NCI-H526 treated with DMSO at 0.1 percent for 48 hours (cell line): ENCODE results near the gene NQO2.
"Not testable (repeated sequence)": the region's sequence is repeated elsewhere in the genome, so short reads cannot be mapped to it uniquely, and the experiment has no call there.

ENCODE experiments used
- DNase-seq: peaks from one replicate; lab custom pipeline; 2025; lab: John Stamatoyannopoulos, UW

NQO2 gene

DNA sequence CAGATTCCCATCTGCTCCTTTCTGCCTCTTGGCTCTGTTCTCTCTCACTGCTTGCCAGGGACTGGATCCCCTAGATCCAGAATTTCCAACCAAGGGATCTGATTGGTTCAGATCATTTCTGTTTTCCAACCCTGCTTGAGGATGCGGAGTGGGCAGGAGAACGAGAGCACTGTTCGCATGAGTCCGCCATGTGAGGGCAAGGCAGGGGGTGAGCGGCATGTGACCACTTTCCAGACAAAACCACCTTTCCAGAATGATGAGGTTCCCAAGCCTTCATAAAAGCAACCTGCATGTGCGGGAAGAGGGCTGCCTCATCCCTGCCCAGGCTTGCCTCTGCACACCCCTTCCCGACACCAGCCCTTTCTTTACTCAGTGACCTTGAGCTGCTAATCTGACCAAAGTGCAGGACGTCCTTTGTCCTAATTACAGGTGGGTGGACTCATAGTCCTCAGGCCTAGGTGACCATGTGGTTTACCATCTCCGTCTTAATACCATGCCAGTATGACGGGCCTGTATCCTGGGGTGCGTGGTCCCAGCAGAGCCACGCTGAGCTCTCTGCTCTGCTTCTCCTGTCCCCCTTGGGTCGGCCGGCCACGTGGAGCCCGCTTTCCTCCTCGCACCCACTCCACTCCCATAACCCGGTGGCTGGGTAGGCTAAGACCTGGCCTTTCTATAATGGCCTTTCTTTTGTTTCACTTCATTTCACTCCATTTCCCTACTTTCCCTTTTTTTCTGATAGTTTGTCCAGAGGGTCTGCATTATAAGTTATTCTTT lies 14.4 kb downstream of the NQO2 start:
- DNase-seq, result no peak

DNA sequence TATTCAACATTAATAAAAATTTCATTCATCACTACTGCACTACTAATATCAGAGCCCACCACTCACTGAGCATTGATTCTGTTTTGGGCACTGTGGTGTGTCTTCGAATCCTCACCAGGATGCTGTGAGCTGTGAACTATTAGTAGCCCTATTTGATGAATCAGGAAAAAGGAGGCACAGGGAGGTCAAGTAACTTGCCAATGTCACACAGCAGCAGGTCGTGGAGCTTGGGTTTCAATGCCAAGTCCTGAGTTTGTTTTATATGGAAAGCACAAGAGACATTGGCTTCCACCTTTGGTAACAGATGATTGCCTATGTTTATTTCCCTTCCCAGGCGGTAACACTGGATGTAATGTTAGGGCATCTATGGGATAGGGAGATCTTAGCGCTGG lies 15.0 kb downstream of the NQO2 start:
- DNase-seq, result no peak

DNA sequence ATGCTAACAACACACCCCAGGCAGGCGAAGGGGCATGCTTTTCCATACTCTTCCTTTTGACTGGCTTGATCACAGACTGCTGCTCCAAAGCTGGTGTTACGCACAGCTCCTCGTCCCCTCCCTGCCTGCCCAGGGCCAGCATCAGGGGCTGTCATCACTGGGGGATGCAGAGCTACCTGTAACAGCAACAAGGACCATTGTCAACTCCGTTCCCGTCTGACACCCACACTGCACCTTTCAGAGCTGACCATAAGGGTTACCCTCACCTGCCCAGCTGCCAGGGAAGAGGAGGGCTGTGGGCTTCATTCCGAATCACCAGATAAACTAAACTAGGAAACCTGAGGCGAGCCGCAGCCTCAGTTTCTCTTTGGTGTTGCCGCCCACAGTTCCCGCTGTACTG lies 15.4 kb downstream of the NQO2 start:
- no peak for DNase-seq

DNA sequence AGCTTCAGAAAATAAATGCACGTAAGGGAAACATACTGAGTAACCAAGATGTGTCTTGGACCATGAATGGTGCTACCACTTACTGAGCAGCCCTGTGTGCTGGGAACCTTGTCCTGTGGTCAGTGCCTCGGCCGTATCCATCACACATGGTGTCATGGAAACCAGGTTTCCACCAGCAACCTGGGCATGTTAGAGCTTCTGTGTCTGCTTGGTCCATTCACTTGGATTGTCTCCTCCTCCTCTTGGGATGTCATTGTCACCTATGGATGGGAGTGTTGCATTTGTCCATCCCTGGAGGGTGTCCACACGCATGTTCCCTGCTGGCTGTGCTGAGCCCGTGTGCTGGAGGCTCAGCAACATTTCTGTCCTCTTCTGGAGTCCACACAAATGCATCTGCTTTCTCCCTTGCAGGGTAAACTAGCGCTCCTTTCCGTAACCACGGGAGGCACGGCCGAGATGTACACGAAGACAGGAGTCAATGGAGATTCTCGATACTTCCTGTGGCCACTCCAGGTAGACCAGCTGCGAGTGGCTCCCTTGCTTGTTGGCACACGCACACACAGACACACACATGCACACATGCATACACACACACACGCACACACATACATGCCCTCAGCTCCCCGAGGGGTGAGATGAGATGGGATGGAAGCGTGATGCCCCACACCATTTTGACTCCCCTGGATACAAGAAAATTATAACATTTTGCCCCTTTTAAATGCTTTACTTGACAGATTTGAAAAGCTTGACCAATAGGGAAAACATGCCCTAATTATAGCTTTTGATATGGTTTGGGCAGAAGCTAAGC lies 17.0 kb downstream of the NQO2 start:
- no peak for DNase-seq

DNA sequence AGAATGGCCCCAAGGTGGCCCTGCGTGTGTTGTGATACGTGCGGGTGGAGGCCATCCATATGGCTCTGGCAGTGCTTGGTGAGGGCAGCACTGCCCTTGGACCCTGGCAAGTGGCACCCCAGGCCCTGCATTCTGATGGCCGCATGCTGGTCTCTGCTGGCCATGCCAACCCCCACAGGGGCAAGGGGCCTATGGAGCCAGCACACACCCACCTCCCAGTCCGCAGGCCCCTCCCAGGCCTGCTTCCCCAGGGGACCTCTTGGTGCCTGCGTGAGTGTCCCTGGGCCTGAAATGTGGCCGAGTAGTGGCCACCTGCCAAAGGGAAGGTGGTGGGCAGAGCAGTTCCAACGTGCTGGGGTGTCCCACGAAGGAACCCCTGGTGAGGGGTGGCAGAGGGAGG lies 17.6 kb downstream of the NQO2 start:
- DNase-seq, result no peak

DNA sequence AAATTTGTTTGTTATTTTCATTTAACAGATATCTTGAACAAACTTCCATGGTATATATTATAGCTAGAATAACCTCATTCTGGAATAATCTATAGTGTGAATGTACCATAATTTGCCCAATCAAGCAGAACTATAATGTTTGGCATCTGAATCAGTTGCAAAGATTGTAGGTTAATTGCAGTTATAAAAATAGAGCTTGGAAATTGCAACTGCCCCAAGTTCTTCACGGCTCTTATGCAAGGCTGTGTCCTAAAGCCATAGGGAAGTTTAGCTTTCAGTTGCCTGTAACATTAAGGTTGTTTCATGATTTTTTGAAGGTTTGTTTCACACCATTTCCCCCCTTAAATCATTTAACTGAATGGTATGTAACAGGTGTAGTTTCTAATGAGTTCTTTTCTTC lies 19.4 kb downstream of the NQO2 start:
- DNase-seq, result no peak

DNA sequence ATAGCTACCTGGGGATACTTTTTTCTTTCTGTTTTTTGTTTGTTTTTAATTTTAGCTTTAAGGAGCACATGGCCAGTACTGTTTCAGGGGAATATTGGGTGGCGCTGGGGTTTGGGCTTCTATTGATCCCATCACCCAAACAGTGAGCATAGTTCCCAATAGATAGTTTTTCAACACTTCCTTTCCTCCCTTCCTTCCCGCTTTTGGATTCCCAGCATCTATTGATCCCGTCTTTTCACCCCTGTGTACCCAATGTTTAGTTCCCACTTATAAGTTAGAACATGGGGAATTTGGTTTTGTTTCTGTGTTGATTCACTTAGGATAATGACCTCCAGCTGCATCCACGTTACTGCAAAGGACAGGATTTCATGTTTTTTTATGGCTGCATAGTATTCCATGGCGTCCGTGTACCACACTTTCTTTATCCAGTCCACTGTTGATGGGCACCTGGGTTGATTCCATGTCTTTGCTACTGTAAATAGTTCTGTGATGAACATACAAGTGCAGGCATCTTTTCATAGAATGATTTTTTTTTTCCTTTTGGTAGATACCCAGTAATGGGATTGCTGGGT lies 20.1 kb downstream of the NQO2 start:
- DNase-seq, result no peak

DNA sequence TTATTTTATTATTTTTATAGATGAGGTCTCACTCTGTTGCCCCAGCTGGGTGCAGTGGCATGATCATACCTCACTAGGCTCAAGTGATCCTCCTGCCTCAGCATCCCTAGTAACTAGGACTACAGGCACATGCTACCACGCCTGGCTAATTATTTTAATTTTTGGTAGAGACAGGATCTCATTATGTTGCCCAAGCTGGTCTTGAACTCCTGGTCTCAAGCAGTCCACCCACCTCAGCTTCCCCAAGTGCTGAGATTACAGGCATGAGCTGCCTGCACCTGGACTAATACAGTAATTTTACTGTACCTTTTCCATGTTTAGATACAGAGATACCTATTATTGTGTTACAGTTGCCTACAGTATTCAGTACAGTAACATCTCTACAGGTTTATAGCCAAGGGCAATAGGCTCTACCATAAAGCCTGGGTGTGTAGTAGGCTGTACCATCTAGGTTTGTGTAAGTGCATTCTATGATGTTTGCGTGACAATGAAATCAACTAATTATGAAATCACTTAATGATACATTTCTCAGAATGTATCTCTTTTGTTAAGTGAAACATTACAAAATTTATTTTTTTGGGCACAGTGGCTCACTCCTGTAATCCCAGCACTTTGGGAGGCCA lies 21.4 kb downstream of the NQO2 start:
- DNase-seq, result not testable (repeated sequence)

DNA sequence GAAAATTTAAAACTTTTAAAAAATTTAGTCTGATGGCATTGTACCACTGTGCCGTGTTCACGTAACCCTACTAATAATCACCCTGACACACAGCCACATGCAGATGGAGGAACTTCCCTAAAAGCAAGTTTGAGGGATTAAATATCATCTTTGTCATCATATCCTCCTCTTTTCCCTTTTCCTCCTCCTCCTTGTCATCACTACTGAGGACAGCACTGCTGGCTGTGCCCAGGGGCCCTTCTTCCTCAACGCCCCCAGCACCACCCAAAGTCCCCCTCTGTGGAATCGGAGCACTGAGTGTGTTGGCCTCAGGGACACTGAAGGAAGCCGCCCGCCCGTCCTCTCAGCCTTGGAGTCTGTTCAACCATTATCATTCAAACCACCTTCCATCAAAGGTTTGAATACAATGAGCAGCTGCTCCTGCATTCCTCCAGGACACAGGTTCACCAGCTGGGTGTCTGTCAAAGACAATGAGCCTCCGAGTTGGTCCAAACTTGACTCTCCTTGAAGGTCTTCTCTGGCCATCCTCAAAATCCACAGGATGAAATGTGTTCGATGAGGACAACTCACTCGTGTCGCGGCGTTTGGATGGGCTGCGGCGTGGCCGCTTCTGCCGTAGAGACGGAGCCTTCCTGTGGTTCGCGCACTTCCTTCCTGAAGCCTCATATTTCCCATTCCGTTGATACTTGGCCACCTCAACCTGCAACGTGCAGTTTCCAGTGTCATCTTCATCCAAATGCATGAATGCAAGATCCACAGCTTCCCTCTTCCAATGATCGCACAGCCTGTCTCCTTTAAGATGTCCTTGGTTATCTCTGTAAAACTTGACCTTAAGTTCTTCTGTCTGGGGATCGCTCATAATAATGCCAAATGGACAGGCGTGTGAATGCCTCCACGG lies 23.3 kb downstream of the NQO2 start:
- DNase-seq, result peak; percentile 44

DNA sequence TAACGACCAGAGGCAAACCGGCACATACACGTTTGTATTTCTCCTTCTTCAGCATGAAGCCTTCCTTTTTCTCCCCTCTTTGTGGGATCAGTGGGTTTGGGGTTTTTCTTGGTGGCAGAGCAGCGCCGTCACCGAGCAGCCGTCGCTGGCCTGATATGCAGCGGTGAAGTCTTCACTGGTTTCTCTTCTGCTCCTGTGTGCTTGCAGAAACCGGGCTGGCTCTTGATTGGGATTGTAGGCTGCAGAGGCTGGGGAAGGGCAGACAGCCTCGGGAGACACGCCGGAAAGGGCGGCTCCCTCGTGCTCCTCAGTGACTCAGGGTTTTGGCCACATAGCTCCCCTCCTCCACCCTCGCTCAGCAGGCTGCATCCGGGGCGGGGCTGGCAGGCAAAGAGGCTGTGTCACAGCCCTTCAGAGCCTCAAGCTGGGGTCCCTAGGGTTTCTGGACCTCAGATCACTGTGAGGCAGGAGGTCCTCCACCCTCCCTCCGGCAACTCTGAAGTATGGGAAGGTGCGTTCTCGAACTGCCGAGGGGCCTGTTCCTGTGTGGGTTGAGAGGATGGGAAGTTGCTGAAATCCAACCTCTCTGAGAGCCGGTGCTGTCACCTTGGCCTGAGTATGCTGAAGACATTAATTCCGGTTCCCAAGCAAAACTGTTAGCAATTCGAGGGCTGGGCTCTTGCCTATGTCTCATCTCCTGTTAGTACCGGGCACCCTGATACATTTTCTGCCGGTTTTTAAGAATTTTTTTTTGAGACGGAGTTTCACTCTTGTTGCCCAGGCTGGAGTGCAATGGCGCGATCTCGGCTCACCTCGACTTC lies 24.2 kb downstream of the NQO2 start:
- peak; percentile 89 for DNase-seq

DNA sequence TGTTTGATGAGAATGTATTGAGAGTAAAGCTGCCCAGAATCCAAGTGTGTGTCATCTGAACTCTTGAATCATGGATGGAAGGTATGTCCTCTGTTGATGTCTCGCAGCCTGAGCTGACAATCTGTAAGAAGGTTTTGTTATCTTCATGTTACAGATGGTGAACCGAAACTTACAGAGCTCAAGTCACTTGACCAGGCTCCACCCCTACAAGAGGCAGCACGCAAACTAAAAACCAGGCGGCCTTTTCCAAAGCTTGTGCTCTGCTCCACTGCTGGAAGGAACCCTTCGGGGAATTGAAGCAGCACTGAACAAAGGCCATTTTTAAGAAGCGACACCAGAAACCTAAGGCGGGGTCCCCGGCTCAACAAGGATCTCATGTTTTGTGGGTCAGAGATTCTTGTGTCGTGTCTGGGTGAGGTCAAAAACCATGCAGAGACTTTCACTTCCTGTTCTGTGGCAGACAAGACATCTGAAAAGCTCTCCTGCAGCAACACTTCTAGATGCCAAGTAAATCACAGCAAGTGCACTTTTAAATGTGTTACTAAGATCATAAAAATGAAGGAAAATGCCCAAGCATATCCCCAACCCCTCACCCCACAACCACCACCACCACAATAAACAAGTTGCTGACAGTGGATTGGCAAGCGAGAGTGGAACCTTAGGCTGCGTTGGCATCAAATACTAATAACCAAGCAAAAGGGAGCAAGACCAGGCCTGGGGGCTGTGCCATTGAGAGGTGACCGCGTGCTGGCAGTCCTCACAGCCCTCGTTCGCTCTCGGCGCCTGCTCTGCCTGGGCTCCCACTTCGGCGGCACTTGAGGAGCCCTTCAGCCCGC lies 27.3 kb downstream of the NQO2 start:
- no peak for DNase-seq

DNA sequence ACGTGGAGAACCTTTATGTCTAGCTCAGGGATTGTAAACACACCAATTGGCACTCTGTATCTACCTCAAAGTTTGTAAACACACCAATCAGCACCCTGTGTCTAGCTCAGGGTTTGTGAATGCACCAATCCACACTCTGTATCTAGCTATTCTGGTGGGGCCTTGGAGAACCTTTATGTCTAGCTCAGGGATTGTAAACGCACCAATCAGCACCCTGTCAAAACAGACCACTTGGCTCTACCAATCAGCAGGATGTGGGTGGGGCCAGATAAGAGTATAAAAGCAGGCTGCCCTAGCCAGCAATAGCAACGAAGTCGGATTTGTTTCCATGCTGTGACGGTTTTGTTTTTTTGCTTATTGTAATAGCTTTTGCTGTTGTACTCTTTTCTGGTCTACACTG lies 28.5 kb downstream of the NQO2 start:
- DNase-seq, result not testable (repeated sequence)

DNA sequence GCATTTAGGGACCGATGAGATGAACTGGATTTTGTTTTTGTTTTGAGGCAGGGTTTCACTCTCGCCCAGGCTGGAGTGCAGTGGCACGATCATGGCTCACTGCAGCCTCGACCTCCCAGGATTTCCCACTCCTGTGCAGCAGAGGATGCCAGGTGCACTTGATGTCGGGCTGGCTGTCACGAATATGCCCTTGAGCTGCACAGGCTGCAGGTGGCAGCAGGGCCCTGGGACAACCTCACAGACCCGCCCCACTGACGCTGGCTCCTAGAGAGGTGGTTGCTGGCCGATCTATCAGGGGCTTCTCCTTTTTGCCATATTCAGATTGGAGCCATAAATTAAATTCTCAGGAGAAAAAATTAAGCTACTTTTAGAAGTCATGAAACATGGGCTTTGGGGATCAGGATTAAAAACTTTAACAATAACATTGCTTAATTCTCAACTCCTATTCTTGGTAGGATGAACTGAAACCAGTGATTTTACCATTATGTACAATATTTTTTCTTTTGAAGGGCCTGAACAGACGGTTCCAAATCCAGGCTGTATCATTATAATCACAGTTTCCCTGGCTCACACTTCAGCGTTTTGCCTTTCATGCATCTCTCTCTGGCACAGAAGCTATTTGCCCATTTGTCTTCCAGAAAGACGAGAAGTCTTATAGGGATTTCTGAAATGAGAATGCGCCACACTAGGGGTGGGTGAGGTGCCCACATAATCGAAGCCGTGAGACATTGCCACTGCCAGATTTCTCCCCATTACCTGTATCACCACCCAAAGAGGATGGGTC lies 32.4 kb downstream of the NQO2 start:
- DNase-seq, result peak; percentile 2

DNA sequence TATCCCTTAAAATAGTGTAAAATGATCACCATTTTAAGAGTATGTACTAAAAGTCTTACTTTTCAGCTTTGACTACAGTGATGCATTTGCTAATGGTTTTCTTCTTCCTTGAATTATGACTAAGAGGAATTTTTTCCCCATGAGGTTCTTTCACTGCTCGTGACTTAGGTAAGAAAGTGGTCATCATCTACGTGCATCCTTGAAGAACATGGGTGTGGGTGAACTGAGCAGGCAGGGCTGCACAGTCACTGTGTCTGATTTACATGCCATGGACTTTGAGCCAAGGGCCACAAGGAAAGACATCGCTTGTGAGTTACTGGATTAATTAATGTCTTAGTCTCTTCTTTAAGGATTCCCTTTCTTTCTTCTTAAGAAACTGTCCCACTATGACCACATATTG lies 33.3 kb downstream of the NQO2 start:
- DNase-seq, result no peak

DNA sequence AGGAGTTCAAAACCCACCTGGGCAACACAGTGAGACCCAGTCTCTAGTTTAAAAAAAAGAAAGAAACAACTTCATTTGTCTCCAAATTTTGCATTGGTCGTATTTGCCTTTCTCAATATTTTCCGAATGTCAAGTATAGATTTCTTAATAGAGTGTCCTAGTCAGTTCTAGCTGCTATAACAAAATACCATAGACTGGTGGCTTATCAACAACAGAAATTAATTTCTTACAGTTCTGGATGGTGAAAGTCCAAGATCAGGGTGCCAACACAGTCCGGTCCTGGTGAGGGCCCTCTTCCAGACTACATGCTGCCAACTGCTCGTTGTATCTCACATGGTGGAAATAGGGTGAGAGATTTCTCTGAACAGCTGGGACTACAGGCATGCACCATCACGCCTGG lies 34.0 kb downstream of the NQO2 start:
- DNase-seq, result no peak

DNA sequence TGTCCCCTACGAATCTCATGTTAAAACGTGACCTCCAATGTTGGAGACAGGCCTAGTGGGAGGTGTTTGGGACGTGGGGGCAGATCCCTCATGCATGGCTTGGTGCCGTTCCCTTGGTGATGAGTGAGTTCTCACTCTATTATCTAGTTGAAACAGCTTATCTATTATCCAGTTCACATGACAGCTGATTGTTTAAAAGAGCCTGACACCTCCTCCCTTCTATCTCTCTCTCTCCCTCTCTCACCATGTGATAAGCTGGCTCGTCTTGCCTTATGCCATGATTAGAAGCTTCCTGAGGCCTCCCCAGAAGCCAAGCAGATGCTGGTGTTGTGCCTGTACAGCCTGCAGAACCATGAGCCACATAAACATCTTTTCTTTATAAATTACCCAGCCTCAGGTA lies 35.7 kb downstream of the NQO2 start:
- DNase-seq, result no peak

DNA sequence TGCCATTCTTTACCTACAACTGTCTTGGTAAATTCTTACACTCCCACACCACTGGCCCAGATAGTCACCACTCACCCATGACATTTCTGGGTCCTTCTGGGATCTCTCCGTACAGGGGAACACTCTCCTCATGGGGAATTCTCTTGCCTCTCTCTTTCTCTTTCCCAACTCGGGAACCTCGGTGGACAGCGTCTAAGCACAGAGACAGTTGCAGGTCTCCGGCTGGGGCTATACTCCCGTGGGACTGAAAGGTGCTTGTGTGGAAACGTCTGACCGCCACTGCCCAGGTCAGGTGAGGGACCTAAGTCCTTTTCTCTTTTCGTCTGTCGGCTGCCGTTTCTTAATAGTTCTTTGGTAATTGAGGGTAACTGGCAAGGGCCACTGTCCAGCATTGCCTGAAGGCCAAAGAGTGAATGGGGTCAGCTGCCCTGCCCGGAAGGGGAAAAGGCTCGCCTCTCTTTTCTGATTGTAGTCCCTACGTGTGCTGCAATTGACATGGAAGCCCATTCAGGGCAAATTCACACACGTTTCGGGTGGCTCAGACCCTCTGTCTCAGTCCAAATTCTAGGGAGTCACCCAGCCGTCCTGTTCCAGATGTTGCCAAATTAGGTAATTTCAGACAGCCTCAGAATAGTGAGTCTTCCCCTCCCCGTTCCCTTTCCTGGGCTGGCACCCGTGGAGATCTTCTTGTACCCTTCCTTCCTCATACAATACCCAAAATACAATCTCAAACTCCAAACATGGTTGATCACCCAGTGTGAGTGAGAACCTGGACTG lies 37.4 kb downstream of the NQO2 start:
- no peak for DNase-seq

DNA sequence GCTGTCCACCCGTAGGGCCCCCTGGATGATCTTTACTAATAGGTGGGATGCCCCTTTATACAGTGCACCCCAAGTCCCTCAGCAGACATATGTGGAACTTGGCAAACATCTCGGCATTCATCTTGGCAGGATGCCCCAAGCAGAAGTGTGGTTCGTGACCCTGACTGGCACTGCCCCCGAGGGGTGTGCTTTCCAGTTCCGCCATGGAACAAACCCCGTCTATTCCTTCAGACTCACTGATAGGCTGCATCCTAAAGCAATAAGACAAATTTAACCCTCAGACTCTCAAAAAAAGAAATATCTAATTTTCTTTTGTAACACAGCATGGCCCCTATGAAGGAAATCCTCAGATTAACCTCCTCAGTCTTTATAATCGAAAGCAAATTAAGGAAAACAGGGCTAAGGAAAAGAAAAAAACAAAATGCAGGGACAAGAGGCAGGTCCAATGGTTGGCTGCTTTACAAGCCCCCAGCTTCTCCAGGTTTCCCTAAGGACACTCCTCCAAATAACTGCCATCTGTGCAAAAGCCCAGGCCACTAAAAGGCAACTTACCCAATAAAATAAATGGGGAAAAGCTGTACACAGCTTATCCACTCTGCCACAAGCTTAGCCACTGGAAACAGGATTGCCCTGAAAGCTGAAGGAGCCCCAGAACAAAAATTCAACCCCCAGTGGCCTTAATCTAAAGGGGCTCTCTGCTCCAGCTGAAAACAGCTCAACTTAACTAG lies 38.1 kb downstream of the NQO2 start:
- no peak for DNase-seq
